22Rv1 (cell line): ENCODE data around the gene UTY.

Source experiments
- ZFX ChIP-seq: fragments of 450-650 bp; IDR thresholded peaks from 2 replicates; pipeline ENCODE4 v1.6.1; 2017; ENCODE audit warnings: antibody characterized with exemption, borderline replicate concordance
- TF ChIP-seq, protein P1 (sequence below): fragments of 450-650 bp; IDR thresholded peaks from 2 replicates; pipeline ENCODE4 v1.5.1; 2017; ENCODE audit warnings: mild to moderate bottlenecking

DNA sequence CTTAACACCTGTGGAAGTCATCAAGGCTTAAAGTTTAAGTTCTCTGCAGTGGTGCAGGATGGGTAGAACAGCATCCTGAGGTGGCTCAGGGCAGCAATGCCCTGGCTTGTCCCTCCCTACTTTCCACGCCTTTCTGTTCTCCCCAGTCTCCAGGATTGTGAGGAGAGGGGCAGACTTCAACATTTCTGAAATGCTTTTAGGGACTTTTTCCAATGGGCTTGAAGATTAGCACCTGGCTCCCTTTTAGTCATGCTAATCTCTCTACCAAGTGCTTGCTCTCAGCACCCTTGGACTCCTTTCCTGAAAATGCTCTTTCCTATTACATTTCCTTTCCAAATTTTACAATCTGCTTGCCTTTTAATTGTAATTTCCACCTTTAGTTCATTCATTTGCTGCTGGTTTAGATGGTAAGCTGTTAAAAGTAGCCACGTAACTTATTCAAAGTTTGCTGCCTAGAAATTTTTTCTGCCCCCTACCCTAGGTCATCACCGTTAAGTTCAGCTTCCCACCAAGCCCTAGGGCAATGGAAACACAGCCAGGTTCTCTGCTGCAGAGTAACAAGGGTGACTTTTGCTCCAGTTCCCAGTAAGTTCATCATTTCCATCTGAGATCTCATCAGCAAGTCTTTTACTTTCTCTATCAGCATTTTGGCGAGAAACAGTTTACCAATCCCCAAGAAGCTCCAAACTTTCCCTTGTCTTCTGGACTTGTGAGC is 183.5 kb downstream of the UTY start:
- TF ChIP-seq, protein P1, sequence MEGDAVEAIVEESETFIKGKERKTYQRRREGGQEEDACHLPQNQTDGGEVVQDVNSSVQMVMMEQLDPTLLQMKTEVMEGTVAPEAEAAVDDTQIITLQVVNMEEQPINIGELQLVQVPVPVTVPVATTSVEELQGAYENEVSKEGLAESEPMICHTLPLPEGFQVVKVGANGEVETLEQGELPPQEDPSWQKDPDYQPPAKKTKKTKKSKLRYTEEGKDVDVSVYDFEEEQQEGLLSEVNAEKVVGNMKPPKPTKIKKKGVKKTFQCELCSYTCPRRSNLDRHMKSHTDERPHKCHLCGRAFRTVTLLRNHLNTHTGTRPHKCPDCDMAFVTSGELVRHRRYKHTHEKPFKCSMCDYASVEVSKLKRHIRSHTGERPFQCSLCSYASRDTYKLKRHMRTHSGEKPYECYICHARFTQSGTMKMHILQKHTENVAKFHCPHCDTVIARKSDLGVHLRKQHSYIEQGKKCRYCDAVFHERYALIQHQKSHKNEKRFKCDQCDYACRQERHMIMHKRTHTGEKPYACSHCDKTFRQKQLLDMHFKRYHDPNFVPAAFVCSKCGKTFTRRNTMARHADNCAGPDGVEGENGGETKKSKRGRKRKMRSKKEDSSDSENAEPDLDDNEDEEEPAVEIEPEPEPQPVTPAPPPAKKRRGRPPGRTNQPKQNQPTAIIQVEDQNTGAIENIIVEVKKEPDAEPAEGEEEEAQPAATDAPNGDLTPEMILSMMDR: no peak
- TF ChIP-seq ZFX: no peak
